ENCODE data around the gene ANKRD23. TPM values are rescaled to one million over a fixed set of nuclear protein-coding genes. Genes with fewer than 3 reads are reported as not detected.

The ANKRD23 gene
- total RNA-seq, 4 donors from 2014 or later: 6.1 to 22.3 (median 7.2) TPM

GRCh38 chr2:96809951-96810782 lies 33.7 kb downstream of the ANKRD23 start:
- 88% methylated on average over 11 of the region's 12 CpGs for WGBS
- no peaks in the 10 kb centered on the region for H3K9me3 ChIP-seq
- TF ChIP-seq EP300 (IDR thresholded peaks at IDR 0.05): no peak
- TF ChIP-seq POLR2A (IDR thresholded peaks at IDR 0.05): no peak
- no peak for TF ChIP-seq CTCF (IDR thresholded peaks at IDR 0.05)
- TF ChIP-seq POLR2AphosphoS5 (IDR thresholded peaks at IDR 0.05): no peak
- H3K27me3 ChIP-seq: no peaks in the 10 kb centered on the region
- no peak overlapping the region for H3K27ac ChIP-seq
- H3K36me3 ChIP-seq: peaks cover 30% of the 10 kb centered on the region
- peaks cover 7% of the 10 kb centered on the region for H3K4me1 ChIP-seq
- H3K4me3 ChIP-seq: no peak overlapping the region
- DNase-seq (ENCODE audit: low spot score in 2 of 2): no peak

DNA sequence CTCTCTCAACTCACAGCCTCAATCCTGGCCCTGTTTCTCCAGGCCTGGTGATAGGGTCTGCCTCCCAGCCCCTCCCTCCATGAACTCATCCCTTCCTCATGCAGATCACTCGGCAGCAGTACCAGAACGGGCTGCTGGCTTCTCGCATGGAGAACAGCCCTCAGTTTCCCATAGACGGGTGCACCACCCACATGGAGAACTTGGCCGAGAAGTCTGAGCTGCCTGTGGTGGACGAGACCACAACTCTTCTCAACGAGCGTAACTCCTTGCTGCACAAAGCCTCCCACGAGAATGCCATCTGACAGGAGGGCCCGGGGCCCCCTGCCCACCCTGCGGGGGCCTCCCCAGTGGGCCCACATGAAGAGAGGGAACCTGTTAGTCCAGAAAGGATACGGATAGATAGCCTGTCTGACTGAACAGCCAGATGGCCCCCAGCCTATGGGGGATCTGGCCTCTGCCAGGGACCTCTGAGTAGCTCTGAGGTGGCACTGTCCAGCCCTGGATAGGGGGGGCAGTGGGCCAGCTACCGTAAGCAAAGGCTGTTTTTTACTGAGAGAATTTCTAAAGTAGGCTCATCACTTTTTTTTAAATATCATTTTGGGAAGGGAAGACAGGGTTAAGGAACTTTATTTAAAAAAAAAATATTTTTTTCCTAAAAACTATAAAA lies 34.5 kb downstream of the ANKRD23 start:
- Histone ChIP-seq H3K9me3 (no peaks in the 10 kb centered on the region), H3K4me3 (no peak overlapping the region), H3K4me1 (peaks cover 4% of the 10 kb centered on the region), H3K36me3 (peaks cover 30% of the 10 kb centered on the region), H3K27ac (no peak overlapping the region), H3K27me3 (no peaks in the 10 kb centered on the region)
- no peak for DNase-seq (ENCODE audit: low spot score in 2 of 2)
- TF ChIP-seq POLR2AphosphoS5 (IDR thresholded peaks at IDR 0.05) (no peak), POLR2A (IDR thresholded peaks at IDR 0.05) (no peak), EP300 (IDR thresholded peaks at IDR 0.05) (no peak), CTCF (IDR thresholded peaks at IDR 0.05) (no peak)
- WGBS: 90% methylated on average over 10 of the region's 13 CpGs

DNA sequence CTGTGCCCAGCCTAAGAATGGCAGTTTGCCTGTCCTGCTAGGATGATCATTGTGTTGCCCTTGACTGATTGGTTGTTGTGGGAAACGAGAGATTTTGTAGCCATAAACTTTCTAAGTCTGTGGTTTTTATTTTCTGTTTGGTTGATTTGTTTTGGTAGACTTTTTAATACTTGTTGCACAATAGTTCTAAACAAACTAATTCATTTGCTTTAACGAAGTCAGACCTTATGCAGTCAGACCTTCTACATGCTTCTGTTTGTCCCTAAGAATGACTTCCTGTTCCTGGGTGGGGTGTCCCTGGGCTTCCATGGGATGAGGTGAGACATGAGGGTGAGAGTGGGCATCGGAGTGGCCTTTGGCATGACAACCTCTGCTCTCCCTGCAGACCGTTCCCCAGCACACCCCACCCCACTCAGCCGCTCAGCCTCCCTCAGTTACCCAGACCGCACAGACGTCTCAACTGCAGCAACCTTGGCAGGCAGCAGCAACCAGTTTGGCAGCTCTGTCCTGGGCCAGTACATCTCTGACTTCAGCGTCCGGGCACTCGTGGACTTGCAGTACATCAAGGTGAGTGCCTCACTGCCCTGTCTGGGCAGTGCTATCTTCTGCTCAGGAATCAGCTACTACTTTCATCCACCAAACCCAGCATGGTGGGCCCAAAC lies 35.5 kb downstream of the ANKRD23 start:
- TF ChIP-seq CTCF (IDR thresholded peaks at IDR 0.05): no peak
- TF ChIP-seq POLR2AphosphoS5 (IDR thresholded peaks at IDR 0.05): no peak
- no peak for TF ChIP-seq POLR2A (IDR thresholded peaks at IDR 0.05)
- TF ChIP-seq EP300 (IDR thresholded peaks at IDR 0.05): no peak
- WGBS: 76% methylated on average over 10 of the region's 10 CpGs

GRCh38 chr2:96807127-96807471 lies 36.7 kb downstream of the ANKRD23 start:
- Histone ChIP-seq H3K36me3 (peaks cover 29% of the 10 kb centered on the region), H3K27ac (no peak overlapping the region), H3K27me3 (no peaks in the 10 kb centered on the region), H3K4me3 (no peak overlapping the region), H3K9me3 (no peaks in the 10 kb centered on the region), H3K4me1 (peaks cover 2% of the 10 kb centered on the region)
- DNase-seq (ENCODE audit: low spot score in 2 of 2): no peak
- 94% methylated on average over 7 of the region's 10 CpGs for WGBS
- TF ChIP-seq POLR2AphosphoS5 (IDR thresholded peaks at IDR 0.05) (no peak), CTCF (IDR thresholded peaks at IDR 0.05) (no peak), EP300 (IDR thresholded peaks at IDR 0.05) (no peak), POLR2A (IDR thresholded peaks at IDR 0.05) (no peak)

More for the DNA sequence above, 35.5 kb downstream of the ANKRD23 start:
- Histone ChIP-seq H3K4me1 (peaks cover 4% of the 10 kb centered on the region), H3K4me3 (no peak overlapping the region), H3K27ac (no peak overlapping the region), H3K9me3 (no peaks in the 10 kb centered on the region), H3K27me3 (no peaks in the 10 kb centered on the region), H3K36me3 (peaks cover 30% of the 10 kb centered on the region)
- DNase-seq (ENCODE audit: low spot score in 2 of 2): no peak
